Trophoblast cell (in vitro differentiated cells and primary cell): Measurements from ENCODE around the gene MCM6.
"Not testable (repeated sequence)": the region's sequence is repeated elsewhere in the genome, so short reads cannot be mapped to it uniquely, and the experiment has no call there.

Experiments
- DNase-seq, 2 donors: peaks; one replicate each; pipeline ENCODE4 v3.0.0-alpha.2; 2016
- H2AFZ ChIP-seq: 2 replicates; pipeline ENCODE4 v1.6.1; 2013; ENCODE audit warnings: low read length, moderate library complexity, mild to moderate bottlenecking; ENCODE audit not compliant: insufficient read depth, poor library complexity
- H2AK5ac ChIP-seq: 2 replicates; pipeline ENCODE4 v1.6.1; 2013; ENCODE audit warnings: mild to moderate bottlenecking, low read length
- H2BK120ac ChIP-seq: 2 replicates; pipeline ENCODE4 v1.6.1; 2013; ENCODE audit warnings: low read length, mild to moderate bottlenecking, moderate library complexity; ENCODE audit not compliant: insufficient read depth, poor library complexity
- H2BK12ac ChIP-seq: 2 replicates; pipeline ENCODE4 v1.6.1; 2013; ENCODE audit warnings: mild to moderate bottlenecking, low read length, moderate library complexity
- H2BK5ac ChIP-seq: 2 replicates; pipeline ENCODE4 v1.6.1; 2013; ENCODE audit warnings: low read length, low read depth, moderate library complexity, mild to moderate bottlenecking; ENCODE audit not compliant: poor library complexity
- H3K14ac ChIP-seq: 2 replicates; pipeline ENCODE4 v1.6.1; 2013; ENCODE audit warnings: mild to moderate bottlenecking, low read length
- H3K18ac ChIP-seq: 2 replicates; pipeline ENCODE4 v1.6.1; 2013; ENCODE audit warnings: mild to moderate bottlenecking, low read length
- H3K23ac ChIP-seq: 2 replicates; pipeline ENCODE4 v1.6.1; 2013; ENCODE audit warnings: low read length
- H3K27ac ChIP-seq: 2 replicates; pipeline ENCODE4 v1.5.1; 2013; ENCODE audit warnings: low read depth, mild to moderate bottlenecking, inconsistent platforms, low read length, moderate library complexity
- H3K27me3 ChIP-seq: 2 replicates; pipeline ENCODE4 v1.6.1; 2013; ENCODE audit warnings: inconsistent platforms, mild to moderate bottlenecking, low read length, moderate library complexity; ENCODE audit not compliant: insufficient read depth
- H3K36me3 ChIP-seq, 2 experiments: 1 replicate in 1 of 2; 2 replicates in 1 of 2; pipeline ENCODE4 v1.6.1; 2013; ENCODE audit warnings: low read length in 2 of 2, mild to moderate bottlenecking in 2 of 2, moderate library complexity in 1 of 2; ENCODE audit not compliant: insufficient read depth in 2 of 2, control insufficient read depth in 1 of 2
- H3K4ac ChIP-seq: 2 replicates; pipeline ENCODE4 v1.6.1; 2013; ENCODE audit warnings: low read depth, mild to moderate bottlenecking, low read length, moderate library complexity
- H3K4me1 ChIP-seq, 2 experiments: 1 replicate in 1 of 2; 2 replicates in 1 of 2; pipeline ENCODE4 v1.6.1; 2013; ENCODE audit warnings: low read length in 2 of 2, mild to moderate bottlenecking in 2 of 2, moderate library complexity in 1 of 2; ENCODE audit not compliant: insufficient read depth in 2 of 2, control insufficient read depth in 1 of 2
- H3K4me2 ChIP-seq: 2 replicates; pipeline ENCODE4 v1.6.1; 2013; ENCODE audit warnings: inconsistent platforms, mild to moderate bottlenecking, low read length, moderate library complexity
- H3K4me3 ChIP-seq: 2 replicates; pipeline ENCODE4 v1.5.1; 2013; ENCODE audit warnings: mild to moderate bottlenecking, low read depth, low read length, inconsistent platforms
- H3K79me1 ChIP-seq: one replicate; pipeline ENCODE4 v1.6.1; 2013; ENCODE audit warnings: low read length
- H3K79me2 ChIP-seq: 2 replicates; pipeline ENCODE4 v1.6.1; 2013; ENCODE audit warnings: low read length, mild to moderate bottlenecking; ENCODE audit not compliant: control insufficient read depth, insufficient read depth, poor library complexity
- H3K9ac ChIP-seq: 2 replicates; pipeline ENCODE4 v1.6.1; 2013; ENCODE audit warnings: mild to moderate bottlenecking, low read length
- H3K9me3 ChIP-seq: 2 replicates; pipeline ENCODE4 v1.6.1; 2013; ENCODE audit warnings: low read depth, mild to moderate bottlenecking, control low read depth, inconsistent platforms, low read length; ENCODE audit not compliant: insufficient read depth
- H4K12ac ChIP-seq: 2 replicates; pipeline ENCODE4 v1.6.1; 2013; ENCODE audit warnings: low read depth, mild to moderate bottlenecking, low read length, moderate library complexity
- H4K8ac ChIP-seq: 2 replicates; pipeline ENCODE4 v1.6.1; 2013; ENCODE audit warnings: low read depth, mild to moderate bottlenecking, low read length, moderate library complexity
- H4K91ac ChIP-seq: one replicate; pipeline ENCODE4 v1.6.1; 2013; ENCODE audit warnings: low read depth, mild to moderate bottlenecking, low read length, moderate library complexity
- WGBS: extraction: QIAGEN DNeasy Blood & Tissue Kit; methylation state at CpG from one replicate; pipeline ENCODE4 v1.1.7; 2013; ENCODE audit warnings: missing lambda C conversion rate; ENCODE audit not compliant: insufficient read length, insufficient coverage; ENCODE audit errors: extremely low coverage; 5-methylcytosine and 5-hydroxymethylcytosine counted together

The MCM6 gene

GRCh38 chr2:135815269-135815668 lies 61.0 kb downstream of the MCM6 start:
- WGBS = no CpG with 5 or more reads among the region's 3 CpGs
- Histone ChIP-seq H4K91ac (no peak overlapping the region), H3K27ac (no peak overlapping the region)

GRCh38 chr2:135812907-135813511 lies 63.2 kb downstream of the MCM6 start:
- H3K4me3 ChIP-seq = no peak overlapping the region
- H3K27ac ChIP-seq = no peak overlapping the region
- no peak overlapping the region for H2BK12ac ChIP-seq
- H3K36me3 ChIP-seq = no peaks in the 10 kb centered on the region
- no peaks in the 10 kb centered on the region for H3K9me3 ChIP-seq
- no peak overlapping the region for H2AFZ ChIP-seq
- H4K12ac ChIP-seq = no peak overlapping the region
- no CpG with 5 or more reads among the region's 2 CpGs for WGBS
- no peak overlapping the region for H3K18ac ChIP-seq
- no peak overlapping the region for H3K4ac ChIP-seq
- no peak overlapping the region for H3K23ac ChIP-seq
- DNase-seq = no peak
- no peak overlapping the region for H3K4me2 ChIP-seq
- no peak overlapping the region for H4K91ac ChIP-seq
- no peak overlapping the region for H4K8ac ChIP-seq
- H3K27me3 ChIP-seq = no peaks in the 10 kb centered on the region
- H2BK5ac ChIP-seq = no peak overlapping the region
- H3K79me1 ChIP-seq = no peaks in the 10 kb centered on the region
- no peak overlapping the region for H2BK120ac ChIP-seq
- no peak overlapping the region for H2AK5ac ChIP-seq
- no peak overlapping the region for H3K9ac ChIP-seq
- H3K14ac ChIP-seq = no peak overlapping the region
- no peaks in the 10 kb centered on the region for H3K4me1 ChIP-seq
- H3K79me2 ChIP-seq = no peaks in the 10 kb centered on the region

More at GRCh38 chr2:135815269-135815668, 61.0 kb downstream of the MCM6 start:
- H2AK5ac ChIP-seq = no peak overlapping the region
- H2BK12ac ChIP-seq = no peak overlapping the region
- no peak for DNase-seq
- no peaks in the 10 kb centered on the region for H3K36me3 ChIP-seq
- H4K8ac ChIP-seq = no peak overlapping the region
- H3K18ac ChIP-seq = no peak overlapping the region
- H3K23ac ChIP-seq = no peak overlapping the region
- H3K9me3 ChIP-seq = no peaks in the 10 kb centered on the region
- no peak overlapping the region for H2BK5ac ChIP-seq
- H4K12ac ChIP-seq = no peak overlapping the region
- no peak overlapping the region for H3K4me2 ChIP-seq
- H2AFZ ChIP-seq = no peak overlapping the region
- H3K14ac ChIP-seq = no peak overlapping the region
- H2BK120ac ChIP-seq = no peak overlapping the region
- H3K79me1 ChIP-seq = no peaks in the 10 kb centered on the region
- H3K79me2 ChIP-seq = no peaks in the 10 kb centered on the region
- H3K4me1 ChIP-seq = no peaks in the 10 kb centered on the region
- H3K9ac ChIP-seq = no peak overlapping the region
- no peak overlapping the region for H3K4ac ChIP-seq
- no peaks in the 10 kb centered on the region for H3K27me3 ChIP-seq
- no peak overlapping the region for H3K4me3 ChIP-seq

- not testable (repeated sequence) for H3K9me3 ChIP-seq, H3K79me1 ChIP-seq, H2BK120ac ChIP-seq, H2BK5ac ChIP-seq, H3K4me2 ChIP-seq, H4K12ac ChIP-seq, H4K8ac ChIP-seq, DNase-seq, H3K23ac ChIP-seq, H3K79me2 ChIP-seq, H3K4me1 ChIP-seq, H2AFZ ChIP-seq, H3K27me3 ChIP-seq, H3K18ac ChIP-seq, H4K91ac ChIP-seq, H3K14ac ChIP-seq, H2AK5ac ChIP-seq, H3K4ac ChIP-seq, H3K36me3 ChIP-seq, H3K9ac ChIP-seq, H3K27ac ChIP-seq, H3K4me3 ChIP-seq, H2BK12ac ChIP-seq
- no CpG with 5 or more reads among the region's 3 CpGs for WGBS
Measured at GRCh38 chr2:135807874-135808273, 68.4 kb downstream of the MCM6 start.

- Histone ChIP-seq H3K36me3 (no peaks in the 10 kb centered on the region), H2AFZ (no peak overlapping the region), H2BK5ac (no peak overlapping the region), H2BK12ac (no peak overlapping the region), H3K79me2 (no peaks in the 10 kb centered on the region), H2BK120ac (no peak overlapping the region), H3K9ac (no peak overlapping the region), H3K4me1 (no peaks in the 10 kb centered on the region), H3K14ac (no peak overlapping the region), H3K27me3 (no peaks in the 10 kb centered on the region), H3K4me3 (no peak overlapping the region), H4K12ac (no peak overlapping the region), H4K8ac (no peak overlapping the region), H3K79me1 (no peaks in the 10 kb centered on the region), H3K4me2 (no peak overlapping the region), H4K91ac (no peak overlapping the region), H3K9me3 (peaks cover 5% of the 10 kb centered on the region), H3K23ac (no peak overlapping the region), H3K4ac (no peak overlapping the region), H2AK5ac (no peak overlapping the region), H3K18ac (no peak overlapping the region), H3K27ac (no peak overlapping the region)
- DNase-seq = no peak
- WGBS = no CpG with 5 or more reads among the region's 2 CpGs
Measured at GRCh38 chr2:135803278-135803677, 73.0 kb downstream of the MCM6 start.
